Liver (tissue), 9 donors: ENCODE data around the gene RBL2. TPM values are rescaled to one million over a fixed set of nuclear protein-coding genes. Genes with fewer than 3 reads are reported as not detected.

Source experiments
- DNase-seq: peaks from one replicate; pipeline ENCODE4 v3.0.0-alpha.2; 2017; ENCODE audit warnings: low spot score
- H3K27ac ChIP-seq, 2 donors: one replicate each; pipeline ENCODE4 v1.7.0; 2013; ENCODE audit warnings: inconsistent platforms in 2 of 2, low read length in 2 of 2, control low read depth in 1 of 2, low read depth in 1 of 2, mild to moderate bottlenecking in 1 of 2
- H3K27me3 ChIP-seq, 4 donors: one replicate each; pipeline versions ENCODE4 v1.6.1 to v1.7.0; 2013; ENCODE audit warnings: low read length in 3 of 4, inconsistent platforms in 1 of 4, mild to moderate bottlenecking in 1 of 4, moderate library complexity in 1 of 4; ENCODE audit not compliant: control insufficient read depth in 4 of 4, insufficient read depth in 4 of 4
- H3K36me3 ChIP-seq, 4 donors: one replicate each; pipeline versions ENCODE4 v1.6.1 to v1.7.0; 2013; ENCODE audit warnings: low read length in 3 of 4, mild to moderate bottlenecking in 3 of 4, low read depth in 1 of 4, moderate library complexity in 1 of 4; ENCODE audit not compliant: control insufficient read depth in 4 of 4, insufficient read depth in 3 of 4
- H3K4me1 ChIP-seq, 4 donors: one replicate each; pipeline versions ENCODE4 v1.6.1 to v1.7.0; 2013; ENCODE audit warnings: low read length in 3 of 4, mild to moderate bottlenecking in 3 of 4, moderate library complexity in 1 of 4; ENCODE audit not compliant: control insufficient read depth in 4 of 4, insufficient read depth in 4 of 4
- H3K4me3 ChIP-seq, 3 donors: one replicate each; pipeline versions ENCODE4 v1.6.1 to v1.7.0; 2013; ENCODE audit warnings: low read length in 3 of 3, control low read depth in 1 of 3, low read depth in 1 of 3, mild to moderate bottlenecking in 1 of 3
- H3K9ac ChIP-seq, 2 donors: one replicate each; pipeline ENCODE4 v1.7.0; 2013; ENCODE audit warnings: low read length in 2 of 2, mild to moderate bottlenecking in 2 of 2, moderate library complexity in 2 of 2, control low read depth in 1 of 2, low read depth in 1 of 2
- H3K9me3 ChIP-seq, 4 donors: one replicate each; pipeline versions ENCODE4 v1.6.1 to v1.7.0; 2013; ENCODE audit warnings: low read length in 3 of 4; ENCODE audit not compliant: control insufficient read depth in 4 of 4
- EGR1 ChIP-seq, 2 donors: IDR thresholded peaks; 2 replicates each; pipeline ENCODE4 v1.6.1; 2016 to 2018; ENCODE audit warnings: antibody characterized with exemption in 2 of 2, low read depth in 2 of 2
- FOXA1 ChIP-seq: IDR thresholded peaks from 2 replicates; pipeline ENCODE4 v1.6.1; 2016; ENCODE audit warnings: antibody characterized with exemption
- FOXA2 ChIP-seq: IDR thresholded peaks from 2 replicates; pipeline ENCODE4 v1.6.1; 2016; ENCODE audit warnings: antibody characterized with exemption
- GABPA ChIP-seq, 2 donors: IDR thresholded peaks in 1 of 2; conservative IDR thresholded peaks in 1 of 2; 2 replicates each; pipeline ENCODE4 v1.6.1; 2016; ENCODE audit warnings: antibody characterized with exemption in 2 of 2, mild to moderate bottlenecking in 1 of 2, moderate library complexity in 1 of 2
- HNF4A ChIP-seq, 2 donors: conservative IDR thresholded peaks; 2 replicates each; pipeline ENCODE4 v1.6.1; 2016; ENCODE audit warnings: antibody characterized with exemption in 2 of 2, mild to moderate bottlenecking in 2 of 2
- HNF4G ChIP-seq: IDR thresholded peaks from 2 replicates; pipeline ENCODE4 v1.6.1; 2016; ENCODE audit warnings: antibody characterized with exemption
- JUND ChIP-seq, 2 donors: IDR thresholded peaks; 2 replicates each; pipeline ENCODE4 v1.6.1; 2016; ENCODE audit warnings: antibody characterized with exemption in 2 of 2
- NR2F2 ChIP-seq: IDR thresholded peaks from 2 replicates; pipeline ENCODE4 v1.6.1; 2016; ENCODE audit warnings: antibody characterized with exemption
- RAD21 ChIP-seq, 2 donors: IDR thresholded peaks; 2 replicates each; pipeline ENCODE4 v1.6.1; 2016; ENCODE audit warnings: antibody characterized with exemption in 2 of 2, mild to moderate bottlenecking in 2 of 2
- REST ChIP-seq: IDR thresholded peaks from 2 replicates; pipeline ENCODE4 v1.6.1; 2016; ENCODE audit warnings: antibody characterized with exemption, mild to moderate bottlenecking
- RXRA ChIP-seq, 2 donors: IDR thresholded peaks; 2 replicates each; pipeline ENCODE4 v1.6.1; 2017 to 2018; ENCODE audit warnings: antibody characterized with exemption in 2 of 2, mild to moderate bottlenecking in 1 of 2
- SP1 ChIP-seq: IDR thresholded peaks from 2 replicates; pipeline ENCODE4 v1.6.1; 2018; ENCODE audit warnings: antibody characterized with exemption, mild to moderate bottlenecking
- TAF1 ChIP-seq: conservative IDR thresholded peaks from 2 replicates; pipeline ENCODE4 v1.6.1; 2016; ENCODE audit warnings: antibody characterized with exemption, mild to moderate bottlenecking
- YY1 ChIP-seq: IDR thresholded peaks from 2 replicates; pipeline ENCODE4 v1.6.1; 2016; ENCODE audit warnings: antibody characterized with exemption, mild to moderate bottlenecking
- ZBTB33 ChIP-seq: IDR thresholded peaks from 2 replicates; pipeline ENCODE4 v1.6.1; 2016; ENCODE audit warnings: antibody characterized with exemption
- WGBS: extraction: QIAGEN DNeasy Blood & Tissue Kit; methylation state at CpG from one replicate; pipeline ENCODE4 v1.1.7; 2013; 5-methylcytosine and 5-hydroxymethylcytosine counted together
- polyA plus RNA-seq, 2 donors: library from polyadenylated mRNA; stranded (reverse) in 1 of 2; unstranded in 1 of 2; fragments of 200-250 nt in 1 of 2; fragments of >200 nt in 1 of 2; fragmentation: Nextera tagmentation in 1 of 2; extraction: Ambion mirVana in 1 of 2; gene quantifications; one replicate each; pipeline versions ENCODE4 v1.2.1 to v1.2.3, GENCODE V29; 2013 to 2015
- total RNA-seq, 2 donors: library from RNA; depleted of rRNA; stranded (reverse); fragments of >200 nt; gene quantifications; one replicate each; pipeline ENCODE4 v1.2.3, GENCODE V29; 2014
- TF ChIP-seq, protein P1 (sequence below): fragments of 150-350 bp; IDR thresholded peaks from 2 replicates; pipeline ENCODE4 v1.5.1; 2017; ENCODE audit warnings: improper control_type of control experiment, low read depth, low read length; ENCODE audit not compliant: missing input control
- TF ChIP-seq, protein P2 (sequence below): IDR thresholded peaks from 2 replicates; pipeline ENCODE4 v1.6.1; 2016; ENCODE audit warnings: antibody characterized with exemption
- TF ChIP-seq, protein P3 (sequence below): IDR thresholded peaks from 2 replicates; pipeline ENCODE4 v1.6.1; 2016; ENCODE audit warnings: antibody characterized with exemption
- donor health status: healthy.
- donor health status: healthy.
- donor health status: healthy.
- donor health status: healthy.
- donor health status: healthy.

RBL2 gene
- total and polyA plus RNA-seq, 4 donors: 19.2 to 64.3 (median 28.4) TPM

- no peaks in the 10 kb centered on the region for H3K9me3 ChIP-seq
- H3K27ac ChIP-seq: peak overlapping the region; percentile 98 to 100
- peak overlapping the region; percentile 72 to 97 (median 91) for H3K4me3 ChIP-seq
- H3K27me3 ChIP-seq: no peaks in the 10 kb centered on the region
- 26% methylated on average over 13 of the region's 13 CpGs for WGBS
- H3K4me1 ChIP-seq: peaks cover 3 to 25% (median 8%) of the 10 kb centered on the region in 4 donors
- TF ChIP-seq SP1 (no peak), YY1 (peak; percentile 67), FOXA2 (no peak), ZBTB33 (no peak), RXRA (IDR thresholded peaks at IDR 0.05) (no peak), TAF1 (no peak), NR2F2 (no peak), RAD21 (IDR thresholded peaks at IDR 0.05) (peak in 1 of 2 donors; percentile 3), EGR1 (IDR thresholded peaks at IDR 0.05; ENCODE audit: low read depth in 2 of 2) (no peak), REST (no peak), FOXA1 (no peak), HNF4G (no peak), JUND (IDR thresholded peaks at IDR 0.05) (no peak), HNF4A (conservative IDR thresholded peaks at IDR 0.05) (no peak), GABPA (IDR thresholded peaks at IDR 0.05 in 1 of 2, conservative IDR thresholded peaks at IDR 0.05 in 1 of 2) (peak in 1 of 2 donors; percentile 61)
- TF ChIP-seq, protein P1, sequence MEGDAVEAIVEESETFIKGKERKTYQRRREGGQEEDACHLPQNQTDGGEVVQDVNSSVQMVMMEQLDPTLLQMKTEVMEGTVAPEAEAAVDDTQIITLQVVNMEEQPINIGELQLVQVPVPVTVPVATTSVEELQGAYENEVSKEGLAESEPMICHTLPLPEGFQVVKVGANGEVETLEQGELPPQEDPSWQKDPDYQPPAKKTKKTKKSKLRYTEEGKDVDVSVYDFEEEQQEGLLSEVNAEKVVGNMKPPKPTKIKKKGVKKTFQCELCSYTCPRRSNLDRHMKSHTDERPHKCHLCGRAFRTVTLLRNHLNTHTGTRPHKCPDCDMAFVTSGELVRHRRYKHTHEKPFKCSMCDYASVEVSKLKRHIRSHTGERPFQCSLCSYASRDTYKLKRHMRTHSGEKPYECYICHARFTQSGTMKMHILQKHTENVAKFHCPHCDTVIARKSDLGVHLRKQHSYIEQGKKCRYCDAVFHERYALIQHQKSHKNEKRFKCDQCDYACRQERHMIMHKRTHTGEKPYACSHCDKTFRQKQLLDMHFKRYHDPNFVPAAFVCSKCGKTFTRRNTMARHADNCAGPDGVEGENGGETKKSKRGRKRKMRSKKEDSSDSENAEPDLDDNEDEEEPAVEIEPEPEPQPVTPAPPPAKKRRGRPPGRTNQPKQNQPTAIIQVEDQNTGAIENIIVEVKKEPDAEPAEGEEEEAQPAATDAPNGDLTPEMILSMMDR: no peak
- TF ChIP-seq, protein P2, sequence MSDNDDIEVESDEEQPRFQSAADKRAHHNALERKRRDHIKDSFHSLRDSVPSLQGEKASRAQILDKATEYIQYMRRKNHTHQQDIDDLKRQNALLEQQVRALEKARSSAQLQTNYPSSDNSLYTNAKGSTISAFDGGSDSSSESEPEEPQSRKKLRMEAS: no peak
- TF ChIP-seq, protein P3, sequence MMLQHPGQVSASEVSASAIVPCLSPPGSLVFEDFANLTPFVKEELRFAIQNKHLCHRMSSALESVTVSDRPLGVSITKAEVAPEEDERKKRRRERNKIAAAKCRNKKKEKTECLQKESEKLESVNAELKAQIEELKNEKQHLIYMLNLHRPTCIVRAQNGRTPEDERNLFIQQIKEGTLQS: no peak
- peak overlapping the region; percentile 84 to 88 for H3K9ac ChIP-seq
- DNase-seq: no peak
- no peaks in the 10 kb centered on the region for H3K36me3 ChIP-seq
These were observed 318 bp upstream of the RBL2 start for GRCh38 chr16:53433930-53434376.
